K562 (cell line): Measurements from ENCODE around the gene PRKCB. TPM values are rescaled to one million over a fixed set of nuclear protein-coding genes. Genes with fewer than 3 reads are reported as not detected.

Experiments used
- ATAC-seq: fragments of 200-7000 bp; cut with Tn5 transposase; 3 replicates; pipeline ENCODE4 v1.9.1; 2020; ENCODE audit warnings: moderate library complexity
- BruUV-seq: library from RNA; stranded (reverse); fragments of 400-500 nt; replicated peaks from 2 replicates; lab custom pipeline; 2021; lab: Mats Ljungman, UMichigan
- CTCF ChIA-PET: fragments of 300-600 bp; formaldehyde crosslinking; extraction: SDS; loops from one replicate; lab custom pipeline; 2021; ENCODE audit warnings: low intra/inter-chr PET ratio; lab: Yijun Ruan, JAX
- POLR2A ChIA-PET: fragments of 300-600, 350-650 bp; sonication (Branson Sonifier 250); formaldehyde crosslinking; extraction: SDS; loops from one replicate; lab custom pipeline; 2021; ENCODE audit warnings: antibody characterized with exemption, inconsistent platforms; lab: Yijun Ruan, JAX
- DNase-seq, 4 experiments: peaks; one replicate each; pipeline versions ENCODE4 v3.0.0 to v3.0.0-alpha.2; 2011 to 2018; ENCODE audit warnings: low spot score in 3 of 4, mixed read lengths in 3 of 4; ENCODE audit errors: extremely low read depth in 1 of 4
- FAIRE-seq: peaks from 2 replicates; lab custom pipeline; 2011; peaks lifted over from hg19 to GRCh38; lab: Jason Lieb, UNC
- H2AFZ ChIP-seq: 2 replicates; pipeline ENCODE4 v1.6.0; 2011; ENCODE audit warnings: low read depth, low read length, control low read depth, inconsistent platforms
- H3K27ac ChIP-seq: fragments of 200-600 bp; 3 replicates; pipeline ENCODE4 v1.8.0; 2011; ENCODE audit warnings: low read depth, mild to moderate bottlenecking, control low read depth, inconsistent platforms, low read length, moderate library complexity, mixed read lengths; ENCODE audit errors: extremely low read depth
- H3K27me3 ChIP-seq, 2 experiments: fragments of 300-600 bp in 1 of 2; 2 replicates in 1 of 2; 3 replicates in 1 of 2; pipeline versions ENCODE4 v1.6.0 to v1.8.0; 2011; ENCODE audit warnings: inconsistent platforms in 2 of 2, low read length in 2 of 2, mild to moderate bottlenecking in 1 of 2, mixed read lengths in 1 of 2, moderate library complexity in 1 of 2; ENCODE audit not compliant: control insufficient read depth in 2 of 2, insufficient read depth in 2 of 2
- H3K36me3 ChIP-seq: fragments of 300-600 bp; 3 replicates; pipeline ENCODE4 v1.8.0; 2011; ENCODE audit warnings: mild to moderate bottlenecking, low read length, inconsistent platforms; ENCODE audit not compliant: control insufficient read depth, insufficient read depth
- H3K4me1 ChIP-seq, 2 experiments: fragments of 200-600 bp in 1 of 2; replicated peaks in 1 of 2; 2 replicates in 1 of 2; 3 replicates in 1 of 2; pipeline versions ENCODE4 v1.5.1 to v1.8.0; 2011; ENCODE audit warnings: inconsistent platforms in 2 of 2, low read length in 2 of 2, mild to moderate bottlenecking in 1 of 2, mixed read lengths in 1 of 2, moderate library complexity in 1 of 2; ENCODE audit not compliant: control insufficient read depth in 2 of 2, insufficient read depth in 2 of 2
- H3K4me2 ChIP-seq: 2 replicates; pipeline ENCODE4 v1.6.1; 2011; ENCODE audit warnings: low read length, control low read depth, inconsistent platforms, mixed read lengths; ENCODE audit not compliant: insufficient read depth
- H3K4me3 ChIP-seq: fragments of 200-600 bp; sonication (generic), shearing (Covaris generic); 2 replicates; pipeline ENCODE4 v1.5.1; 2016; ENCODE audit warnings: control low read depth, inconsistent platforms
- H3K79me2 ChIP-seq: fragments of 200-600 bp; 3 replicates; pipeline ENCODE4 v1.8.0; 2011; ENCODE audit warnings: low read length, inconsistent platforms; ENCODE audit not compliant: control insufficient read depth, insufficient read depth
- H3K9ac ChIP-seq, 2 experiments: 2 replicates each; pipeline versions ENCODE4 v1.6.0 to v1.6.1; 2011; ENCODE audit warnings: low read depth in 2 of 2, low read length in 2 of 2, control low read depth in 1 of 2, inconsistent platforms in 1 of 2, mild to moderate bottlenecking in 1 of 2, mixed read lengths in 1 of 2; ENCODE audit not compliant: insufficient read depth in 1 of 2
- H3K9me1 ChIP-seq: one replicate; pipeline ENCODE4 v1.6.0; 2011; ENCODE audit warnings: inconsistent platforms, mild to moderate bottlenecking, low read length, moderate library complexity; ENCODE audit not compliant: control insufficient read depth, insufficient read depth
- H3K9me3 ChIP-seq: replicated peaks from 2 replicates; pipeline ENCODE4 v1.5.1; 2011; ENCODE audit warnings: low read depth, low read length, inconsistent platforms; ENCODE audit not compliant: control insufficient read depth, insufficient read depth
- H4K20me1 ChIP-seq: replicated peaks from 2 replicates; pipeline ENCODE4 v1.6.1; 2011; ENCODE audit warnings: low read length, inconsistent platforms, mixed read lengths; ENCODE audit not compliant: control insufficient read depth, insufficient read depth
- CCAR2 ChIP-seq: fragments of 200-400 bp; formaldehyde crosslinking; IDR thresholded peaks from 2 replicates; pipeline ENCODE4 v1.6.1; 2017; ENCODE audit warnings: mild to moderate bottlenecking, low read depth, low read length
- NR2F6 ChIP-seq: fragments of 450-650 bp; formaldehyde crosslinking; IDR thresholded peaks from 2 replicates; pipeline ENCODE4 v1.4.0; 2020; ENCODE audit warnings: mild to moderate bottlenecking
- WGBS: fragments of 100-300 bp; shearing (Covaris generic); methylation state at CpG from one replicate; pipeline ENCODE4 v1.1.6; 2016; ENCODE audit warnings: low coverage, mixed read lengths; ENCODE audit not compliant: insufficient coverage; ENCODE audit errors: missing lambda C conversion rate; 5-methylcytosine and 5-hydroxymethylcytosine counted together
- in situ Hi-C: fragments of 300-500 bp; cut with MboI; formaldehyde crosslinking; loops from 4 replicates; pipeline ENCODE4 v1.15.0; 2018; ENCODE audit warnings: inconsistent platforms, mixed read lengths
- intact Hi-C: fragments of 100-400 bp; cut with micrococcal nuclease; formaldehyde crosslinking; loops from 2 replicates; pipeline ENCODE4 v1.14.2; 2022
- polyA plus RNA-seq, 8 experiments: library from polyadenylated mRNA; depleted of rRNA in 4 of 8; stranded (reverse) in 5 of 8; unstranded in 3 of 8; fragments of >200 nt; fragmentation: Nextera tagmentation in 2 of 8; fragmentation: Illumina TruSeq in 1 of 8; extraction: Ambion mirVana in 2 of 8; extraction: Trizol in 1 of 8; gene quantifications; 2 replicates each; pipeline versions ENCODE4 v1.2.1 to v1.2.3, GENCODE V29; 2011 to 2014; ENCODE audit warnings: inconsistent platforms in 1 of 8, missing spikeins in 1 of 8
- total RNA-seq, 7 experiments: library from RNA; depleted of rRNA in 6 of 7; stranded (reverse); fragments of >200 nt in 6 of 7; fragmentation: Illumina TruSeq in 2 of 7; extraction: Trizol in 2 of 7; gene quantifications; 2 replicates each; pipeline versions ENCODE4 v1.2.1 to v1.2.3, GENCODE V29; 2011 to 2021; ENCODE audit warnings: low replicate concordance in 1 of 7
- TF ChIP-seq, protein P1 (sequence below): sonication (generic); formaldehyde crosslinking; IDR thresholded peaks from 2 replicates; pipeline ENCODE4 v1.5.0; 2020; ENCODE audit warnings: missing genetic modification reagents

The PRKCB gene
- total and polyA plus RNA-seq, 9 of the 15 experiments (the other 6 are each of a cell fraction or from before 2014, with no cell fraction given), result 49.9 to 276 (median 148) TPM

GRCh38 chr16:24145927-24146326, 310.1 kb downstream of the PRKCB start:
- TF ChIP-seq NR2F6 (CRISPR knock-in tag) (no peak), CCAR2 (no peak)
- Histone ChIP-seq H3K27ac (no peak overlapping the region), H3K36me3 (peaks cover 83% of the 10 kb centered on the region), H2AFZ (no peak overlapping the region), H3K4me3 (no peak overlapping the region), H3K4me1 (no peaks in the 10 kb centered on the region), H4K20me1 (no peaks in the 10 kb centered on the region), H3K4me2 (no peak overlapping the region), H3K9me1 (no peaks in the 10 kb centered on the region), H3K9me3 (no peaks in the 10 kb centered on the region), H3K27me3 (no peaks in the 10 kb centered on the region), H3K9ac (no peak overlapping the region), H3K79me2 (peaks cover 2% of the 10 kb centered on the region; the same call in 1 of the 3 replicates)
- ChIA-PET CTCF (no interaction called here), POLR2A (interaction anchor here (0.6 to 1.6 kb wide), 2 partner anchors 20 to 259 kb away, joined by 3 read pairs; no protein-coding TSS in a partner anchor)
- in situ Hi-C loops, result no loop called here
- no peak for DNase-seq
- 97% methylated on average over 3 of the region's 3 CpGs for WGBS
- no peak for FAIRE-seq
- intact Hi-C loops, result no loop called here
- ATAC-seq, result no peak
- BruUV-seq, result no TSS peak

DNA sequence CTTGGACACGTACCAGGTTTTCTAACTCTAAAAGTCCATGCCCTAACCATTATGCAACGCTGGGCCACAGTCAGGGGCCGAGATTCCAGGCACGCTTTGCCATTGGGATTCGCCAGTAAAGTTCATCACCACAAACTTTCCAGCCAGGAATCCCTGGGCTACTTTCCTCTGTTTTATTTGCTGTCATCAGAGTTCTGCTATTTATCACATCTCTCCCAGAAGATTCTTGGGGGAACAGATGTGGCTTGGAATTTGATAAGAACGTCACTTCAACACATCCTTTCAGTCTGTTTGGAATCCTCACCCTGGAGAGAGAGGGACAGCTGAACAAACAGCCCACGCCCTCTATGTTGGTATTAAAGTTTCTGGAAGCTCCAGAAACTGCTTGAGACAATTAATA, 310.7 kb downstream of the PRKCB start:
- in situ Hi-C loops, result no loop called here
- no peak for FAIRE-seq
- TF ChIP-seq, protein P1, sequence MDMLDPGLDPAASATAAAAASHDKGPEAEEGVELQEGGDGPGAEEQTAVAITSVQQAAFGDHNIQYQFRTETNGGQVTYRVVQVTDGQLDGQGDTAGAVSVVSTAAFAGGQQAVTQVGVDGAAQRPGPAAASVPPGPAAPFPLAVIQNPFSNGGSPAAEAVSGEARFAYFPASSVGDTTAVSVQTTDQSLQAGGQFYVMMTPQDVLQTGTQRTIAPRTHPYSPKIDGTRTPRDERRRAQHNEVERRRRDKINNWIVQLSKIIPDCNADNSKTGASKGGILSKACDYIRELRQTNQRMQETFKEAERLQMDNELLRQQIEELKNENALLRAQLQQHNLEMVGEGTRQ (CRISPR knock-in tag), result no peak
- Histone ChIP-seq H3K79me2 (peaks cover 2% of the 10 kb centered on the region; the same call in 1 of the 3 replicates), H3K4me3 (no peak overlapping the region), H4K20me1 (no peaks in the 10 kb centered on the region), H2AFZ (no peak overlapping the region), H3K4me1 (no peaks in the 10 kb centered on the region), H3K9me1 (no peaks in the 10 kb centered on the region), H3K36me3 (peaks cover 83% of the 10 kb centered on the region), H3K27me3 (no peaks in the 10 kb centered on the region), H3K9ac (no peak overlapping the region), H3K9me3 (no peaks in the 10 kb centered on the region), H3K27ac (no peak overlapping the region), H3K4me2 (no peak overlapping the region)
- DNase-seq, result no peak
- ATAC-seq, result no peak
- no TSS peak for BruUV-seq
- POLR2A ChIA-PET, result no interaction called here
- CTCF ChIA-PET, result no interaction called here
- 87% methylated on average over 7 of the region's 7 CpGs for WGBS
- intact Hi-C loops, result no loop called here
